Small intestine (tissue), 7 donors: Measurements from ENCODE around the gene NUDT3. TPM values are rescaled to one million over a fixed set of nuclear protein-coding genes. Genes with fewer than 3 reads are reported as not detected.
"Not testable (repeated sequence)": the region's sequence is repeated elsewhere in the genome, so short reads cannot be mapped to it uniquely, and the experiment has no call there.

Source experiments
- DNase-seq, 2 donors: peaks; one replicate each; pipeline versions ENCODE4 v3.0.0 to v3.0.0-alpha.2; 2013
- FAIRE-seq: peaks from 2 replicates; lab custom pipeline; 2012; peaks lifted over from hg19 to GRCh38; lab: Jason Lieb, UNC
- H3K27ac ChIP-seq, 3 donors: one replicate each; pipeline ENCODE4 v1.5.1; 2013; ENCODE audit warnings: low read length in 2 of 3, mild to moderate bottlenecking in 2 of 3, control low read depth in 1 of 3, inconsistent platforms in 1 of 3, low read depth in 1 of 3, moderate library complexity in 1 of 3
- H3K27me3 ChIP-seq, 3 donors: one replicate each; pipeline ENCODE4 v1.6.1; 2013; ENCODE audit warnings: low read length in 3 of 3, inconsistent platforms in 1 of 3; ENCODE audit not compliant: control insufficient read depth in 3 of 3, insufficient read depth in 3 of 3
- H3K36me3 ChIP-seq, 3 donors: one replicate each; pipeline ENCODE4 v1.6.1; 2013; ENCODE audit warnings: low read length in 3 of 3, inconsistent platforms in 1 of 3, low read depth in 1 of 3, mild to moderate bottlenecking in 1 of 3, moderate library complexity in 1 of 3; ENCODE audit not compliant: control insufficient read depth in 3 of 3, insufficient read depth in 2 of 3
- H3K4me1 ChIP-seq, 3 donors: one replicate each; pipeline ENCODE4 v1.6.1; 2013; ENCODE audit warnings: low read length in 2 of 3, inconsistent platforms in 1 of 3, low read depth in 1 of 3, mild to moderate bottlenecking in 1 of 3, moderate library complexity in 1 of 3; ENCODE audit not compliant: control insufficient read depth in 3 of 3, insufficient read depth in 2 of 3
- H3K4me3 ChIP-seq, 3 donors: one replicate each; pipeline ENCODE4 v1.5.1; 2013; ENCODE audit warnings: low read length in 3 of 3, control low read depth in 1 of 3, inconsistent platforms in 1 of 3, low read depth in 1 of 3, mild to moderate bottlenecking in 1 of 3, moderate library complexity in 1 of 3
- H3K9me3 ChIP-seq, 2 donors: one replicate each; pipeline ENCODE4 v1.6.1; 2013; ENCODE audit warnings: low read depth in 1 of 2, low read length in 1 of 2; ENCODE audit not compliant: control insufficient read depth in 2 of 2, insufficient read depth in 1 of 2
- WGBS, 3 donors: extraction: QIAGEN DNeasy Blood & Tissue Kit; methylation state at CpG; one replicate each; pipeline ENCODE4 v1.1.7; 2013; 5-methylcytosine and 5-hydroxymethylcytosine counted together
- polyA plus RNA-seq, 4 donors: library from polyadenylated mRNA; stranded (reverse) in 3 of 4; unstranded in 1 of 4; fragments of 200-250 nt in 3 of 4; fragments of 120-200 nt in 1 of 4; gene quantifications; one replicate each; pipeline versions ENCODE4 v1.2.1 to v1.2.3, GENCODE V29; 2013
- donor health status: healthy with polysubstance abuse.
- donor health status: control.
- donor health status: control.
- donor health status: Bipolar disorder and iron deficiency.
- donor health status: healthy.

Gene NUDT3
- polyA plus RNA-seq, 4 donors = 6.5 to 13.4 (median 9.2) TPM

GRCh38 chr6:34360556-34360955, 31.9 kb downstream of the NUDT3 start:
- WGBS, 3 donors = 83 to 98% (median 93%) methylated on average over 2 of the region's 2 CpGs

GRCh38 chr6:34359418-34360158, 32.9 kb downstream of the NUDT3 start:
- 77 to 83% (median 80%) methylated on average over 2 of the region's 2 CpGs for WGBS, 3 donors
- H3K4me3 ChIP-seq = no peak overlapping the region
- FAIRE-seq = no peak
- H3K36me3 ChIP-seq = no peaks in the 10 kb centered on the region
- DNase-seq = no peak
- no peaks in the 10 kb centered on the region for H3K27me3 ChIP-seq
- no peaks in the 10 kb centered on the region for H3K9me3 ChIP-seq
- H3K27ac ChIP-seq = no peak overlapping the region
- peaks cover 0 to 7% (median 0%) of the 10 kb centered on the region in 3 donors for H3K4me1 ChIP-seq

More at GRCh38 chr6:34360556-34360955, 31.9 kb downstream of the NUDT3 start:
- FAIRE-seq (no peak), DNase-seq (no peak)
- Histone ChIP-seq H3K4me1 (peaks cover 0 to 7% (median 0%) of the 10 kb centered on the region in 3 donors), H3K9me3 (no peaks in the 10 kb centered on the region), H3K27ac (no peak overlapping the region), H3K36me3 (no peaks in the 10 kb centered on the region), H3K4me3 (no peak overlapping the region), H3K27me3 (no peaks in the 10 kb centered on the region)

- Histone ChIP-seq H3K9me3 (no peaks in the 10 kb centered on the region), H3K36me3 (no peaks in the 10 kb centered on the region), H3K27ac (no peak overlapping the region), H3K27me3 (no peaks in the 10 kb centered on the region), H3K4me1 (peaks cover 0 to 7% (median 0%) of the 10 kb centered on the region in 3 donors), H3K4me3 (no peak overlapping the region)
- 62 to 79% (median 75%) methylated on average over 3 of the region's 3 CpGs for WGBS, 3 donors
- no peak for DNase-seq
- FAIRE-seq = no peak
These were observed 34.0 kb downstream of the NUDT3 start for GRCh38 chr6:34358389-34358905.

- no peaks in the 10 kb centered on the region for H3K36me3 ChIP-seq
- no peak overlapping the region for H3K27ac ChIP-seq
- H3K9me3 ChIP-seq = no peaks in the 10 kb centered on the region
- 74 to 90% (median 89%) methylated on average over 1 of the region's 1 CpG for WGBS, 3 donors
- H3K4me1 ChIP-seq = peaks cover 0 to 3% (median 0%) of the 10 kb centered on the region in 3 donors
- no peak overlapping the region for H3K4me3 ChIP-seq
- no peak for FAIRE-seq
- no peaks in the 10 kb centered on the region for H3K27me3 ChIP-seq
- DNase-seq = no peak
These were observed 34.5 kb downstream of the NUDT3 start for GRCh38 chr6:34357937-34358336.

- Histone ChIP-seq H3K36me3 (peaks cover 0 to 2% (median 0%) of the 10 kb centered on the region in 3 donors), H3K27ac (no peak overlapping the region), H3K4me1 (peaks cover 0 to 5% (median 0%) of the 10 kb centered on the region in 3 donors), H3K27me3 (no peaks in the 10 kb centered on the region), H3K9me3 (no peaks in the 10 kb centered on the region), H3K4me3 (no peak overlapping the region)
- DNase-seq = no peak
- FAIRE-seq = no peak
- WGBS, 3 donors = 82 to 89% (median 86%) methylated on average over 3 of the region's 3 CpGs
These were observed 36.6 kb downstream of the NUDT3 start for GRCh38 chr6:34355889-34356288.

GRCh38 chr6:34354230-34354629, 38.2 kb downstream of the NUDT3 start:
- not testable (repeated sequence) for H3K9me3 ChIP-seq, FAIRE-seq, H3K4me3 ChIP-seq, H3K4me1 ChIP-seq, H3K36me3 ChIP-seq, H3K27ac ChIP-seq, DNase-seq, H3K27me3 ChIP-seq
- WGBS, 3 donors = 91 to 97% (median 92%) methylated on average over 6 of the region's 6 CpGs

- H3K4me3 ChIP-seq, H3K9me3 ChIP-seq, H3K36me3 ChIP-seq, H3K27me3 ChIP-seq, H3K4me1 ChIP-seq, H3K27ac ChIP-seq, DNase-seq, FAIRE-seq: not testable (repeated sequence)
- WGBS, 3 donors = 88 to 94% (median 88%) methylated on average over 7 of the region's 7 CpGs
These were observed 38.9 kb downstream of the NUDT3 start for GRCh38 chr6:34353530-34353929.

GRCh38 chr6:34352305-34352937, 40.0 kb downstream of the NUDT3 start:
- FAIRE-seq (no peak), DNase-seq (no peak)
- peaks cover 0 to 5% (median 0%) of the 10 kb centered on the region in 3 donors for H3K4me1 ChIP-seq
- WGBS, 3 donors = 71 to 90% (median 83%) methylated on average over 2 of the region's 2 CpGs
- H3K27ac ChIP-seq = no peak overlapping the region
- H3K4me3 ChIP-seq = no peak overlapping the region
- peaks cover 0 to 2% (median 0%) of the 10 kb centered on the region in 3 donors for H3K36me3 ChIP-seq
- no peaks in the 10 kb centered on the region for H3K9me3 ChIP-seq
- H3K27me3 ChIP-seq = no peaks in the 10 kb centered on the region
